Heart left ventricle (tissue), 16 donors: Measurements from ENCODE around the gene WIPF2. TPM values are rescaled to one million over a fixed set of nuclear protein-coding genes. Genes with fewer than 3 reads are reported as not detected.
"Not testable (repeated sequence)": the region's sequence is repeated elsewhere in the genome, so short reads cannot be mapped to it uniquely, and the experiment has no call there.

Experiments used
- ATAC-seq, 4 donors: fragments of 200-7000 bp; cut with Tn5 transposase; one replicate each; pipeline ENCODE4 v1.9.1; 2020 to 2022; ENCODE audit warnings: moderate library complexity in 4 of 4, mild to moderate bottlenecking in 3 of 4, moderate number of reproducible peaks in 1 of 4
- DNase-seq, 5 donors: peaks; one replicate each; pipeline ENCODE4 v3.0.0-alpha.2; 2020
- H3K27ac ChIP-seq, 12 donors: fragments of 200-600 bp; sonication (generic) in 4 of 12; one replicate each; pipeline versions ENCODE4 v1.5.0 to v1.8.0; 2016 to 2022; ENCODE audit warnings: mild to moderate bottlenecking in 2 of 12
- H3K27me3 ChIP-seq, 9 donors: fragments of 200-600 bp; sonication (generic) in 2 of 9; one replicate each; pipeline versions ENCODE4 v1.5.1 to v1.8.0; 2016 to 2022; ENCODE audit warnings: mild to moderate bottlenecking in 3 of 9
- H3K36me3 ChIP-seq, 9 donors: fragments of 200-600 bp; sonication (generic) in 2 of 9; one replicate each; pipeline versions ENCODE4 v1.5.0 to v1.8.0; 2018 to 2022; ENCODE audit warnings: mild to moderate bottlenecking in 2 of 9
- H3K4me1 ChIP-seq, 12 donors: fragments of 200-600 bp; sonication (generic) in 4 of 12; one replicate each; pipeline versions ENCODE4 v1.5.0 to v1.8.0; 2016 to 2022; ENCODE audit warnings: mild to moderate bottlenecking in 3 of 12
- H3K4me3 ChIP-seq, 12 donors: fragments of 200-600 bp; sonication (generic) in 4 of 12; one replicate each; pipeline versions ENCODE4 v1.5.0 to v1.8.0; 2017 to 2022; ENCODE audit warnings: mild to moderate bottlenecking in 9 of 12, moderate library complexity in 4 of 12
- H3K9me3 ChIP-seq, 12 donors: fragments of 200-600 bp; sonication (generic) in 4 of 12; one replicate each; pipeline versions ENCODE4 v1.5.0 to v1.8.0; 2016 to 2022; ENCODE audit warnings: mild to moderate bottlenecking in 1 of 12
- POLR2A ChIP-seq, 2 donors: fragments of 450-650 bp; IDR thresholded peaks; one replicate each; pipeline ENCODE4 v1.6.1; 2017; ENCODE audit warnings: antibody characterized with exemption in 2 of 2, mild to moderate bottlenecking in 2 of 2, moderate library complexity in 2 of 2
- WGBS, 4 donors: extraction: QIAGEN DNeasy Blood & Tissue Kit in 2 of 4; methylation state at CpG; one replicate each; pipeline versions ENCODE4 v1.1.5 to v1.1.7; 2013 to 2018; 5-methylcytosine and 5-hydroxymethylcytosine counted together
- intact Hi-C, 10 donors: fragments of 100-400 bp; cut with DNase I; formaldehyde crosslinking; loops; one replicate each; pipeline versions ENCODE4 v1.11.1 to v1.14.2; 2022
- polyA plus RNA-seq, 2 donors: library from polyadenylated mRNA; stranded (reverse); fragments of 200-250 nt; gene quantifications; one replicate each; pipeline ENCODE4 v1.2.3, GENCODE V29; 2013
- total RNA-seq, 9 donors: library from RNA; depleted of rRNA in 2 of 9; stranded (reverse); fragments of >200 nt in 2 of 9; fragmentation: NEBNext Ultra II Directional in 3 of 9; extraction: Animal tissue kit (Norgen Biotek cat#: 25700) in 3 of 9; gene quantifications; one replicate each; pipeline versions ENCODE4 v1.1.0 to v1.2.4, GENCODE V29; 2016 to 2023
- TF ChIP-seq, protein P1 (sequence below), 12 donors: fragments of 200-600 bp; sonication (generic) in 4 of 12; IDR thresholded peaks; one replicate each; pipeline versions ENCODE4 v1.5.0 to v1.8.0; 2018 to 2022; ENCODE audit warnings: antibody characterized with exemption in 12 of 12, mild to moderate bottlenecking in 5 of 12
- donor health status: ischemic (EF 13 %, LVEDD 7.1; RV severe dilation, severe dysfunction).
- donor health status: healthy with polysubstance abuse.
- donor health status: DM: no; HTN: yes; CAD: no.
- donor health status: DM: no; HTN: no; CAD: no.
- donor health status: ischemic (EF 25% LVEDD 6.9; RV normal size, moderate dysfunction).
- donor health status: ischemic (EF 25% LVEDD 5.7; RV mildly dilated, moderate dysfunction).
- donor health status: healthy.
- donor health status: DM: yes; HTN: yes; CAD: no.
- donor health status: ischemic (EF 35%, LVEDD 5.7; RV mildly dilated, moderate dysfunction).
- donor health status: nonischemic (EF 11% LVEDD 7.7; RV severe dilation, severe dysfunction).
- donor health status: DM: yes; HTN: yes; CAD: no.
- donor health status: PGD.
- donor health status: ischemic (EF 29% LVEDD 5.4; RV normal size, mild dysfunction).
- donor health status: nonischemic (EF 23%, LVEDD 6.1; RV moderate dilation, normal function).

The WIPF2 gene
- total and polyA plus RNA-seq, 11 donors = 6.6 to 17.6 (median 11.2) TPM

DNA sequence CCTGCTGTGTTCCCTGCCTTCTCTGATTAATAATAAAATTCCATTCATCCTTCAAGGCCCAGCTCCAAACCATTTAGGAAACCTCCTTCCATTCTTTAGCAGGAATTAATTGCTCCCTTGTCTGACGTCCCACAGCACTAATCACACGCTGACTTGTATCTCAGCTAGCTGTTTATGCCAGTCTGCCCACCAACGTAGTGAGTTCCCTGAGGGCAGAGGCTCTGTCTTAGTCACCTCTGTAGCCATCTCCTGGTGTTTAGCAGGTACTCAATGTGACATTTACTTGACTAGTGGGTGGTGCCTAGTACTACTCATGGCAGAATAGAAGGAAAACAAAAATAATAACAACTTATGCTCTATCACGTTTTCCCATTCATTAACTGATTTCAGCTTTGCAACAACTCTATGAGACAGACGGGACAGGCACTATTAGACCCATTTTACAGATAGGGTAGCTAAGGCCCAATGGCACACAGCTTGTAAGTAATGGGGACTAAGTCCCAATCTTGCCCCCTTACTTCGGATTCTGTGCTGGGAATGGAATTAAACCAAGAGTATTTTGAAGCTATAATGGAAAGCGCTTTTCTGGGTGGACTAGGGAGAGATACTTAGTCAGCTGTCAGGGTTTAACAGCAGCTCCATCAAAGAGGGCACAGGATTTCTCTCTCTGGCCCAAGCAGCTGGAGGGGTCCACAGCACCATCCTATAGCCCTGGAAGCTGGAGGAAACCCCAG, 931 bp upstream of the WIPF2 start:
- no peak for ATAC-seq

DNA sequence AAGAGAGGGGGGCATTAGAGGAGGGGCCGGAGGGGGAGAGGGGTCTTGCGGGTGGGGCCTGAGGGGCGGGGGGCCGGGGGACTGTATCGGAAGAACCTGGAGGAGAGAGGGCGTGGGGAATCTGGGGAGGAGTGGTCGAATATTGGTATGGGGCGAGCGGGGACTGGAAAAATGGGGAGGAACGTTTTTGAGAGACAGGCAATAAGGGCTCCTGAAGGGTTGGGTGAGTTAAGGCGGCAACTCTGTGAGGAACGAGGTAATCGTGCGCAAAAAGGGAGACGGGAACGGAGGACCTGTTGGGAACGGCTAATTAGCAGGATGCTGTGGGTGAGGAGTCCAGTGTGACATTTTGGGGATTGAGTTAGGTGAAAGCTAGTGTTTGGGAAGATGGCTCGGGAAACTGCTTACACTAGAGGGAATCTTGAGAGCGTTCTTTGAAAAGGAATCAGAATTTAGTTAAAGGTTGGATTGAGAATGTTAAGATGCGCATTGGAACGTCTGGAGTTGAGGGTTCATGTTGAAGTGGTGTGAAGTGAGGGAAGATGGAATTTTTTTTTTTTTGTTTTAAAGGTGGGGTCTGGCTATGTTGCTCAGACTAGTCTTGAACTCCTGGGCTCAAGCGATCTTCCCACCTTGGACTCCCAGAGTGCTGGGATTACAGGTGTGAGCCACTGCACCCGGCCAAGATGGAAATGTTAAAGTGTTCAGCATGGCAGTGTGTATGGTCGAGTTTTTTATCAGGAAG, 662 bp downstream of the WIPF2 start:
- Histone ChIP-seq H3K36me3 (peaks cover 0 to 4% (median 0%) of the 10 kb centered on the region in 9 donors), H3K27ac (peak overlapping the region; percentile 69 to 96 (median 91)), H3K9me3 (no peaks in the 10 kb centered on the region), H3K4me1 (peaks cover 0 to 33% (median 16%) of the 10 kb centered on the region in 12 donors), H3K4me3 (peak overlapping the region; percentile 53 to 91 (median 71)), H3K27me3 (no peaks in the 10 kb centered on the region)
- ATAC-seq = peak; percentile 19 to 45 (median 31)
- TF ChIP-seq, protein P1, sequence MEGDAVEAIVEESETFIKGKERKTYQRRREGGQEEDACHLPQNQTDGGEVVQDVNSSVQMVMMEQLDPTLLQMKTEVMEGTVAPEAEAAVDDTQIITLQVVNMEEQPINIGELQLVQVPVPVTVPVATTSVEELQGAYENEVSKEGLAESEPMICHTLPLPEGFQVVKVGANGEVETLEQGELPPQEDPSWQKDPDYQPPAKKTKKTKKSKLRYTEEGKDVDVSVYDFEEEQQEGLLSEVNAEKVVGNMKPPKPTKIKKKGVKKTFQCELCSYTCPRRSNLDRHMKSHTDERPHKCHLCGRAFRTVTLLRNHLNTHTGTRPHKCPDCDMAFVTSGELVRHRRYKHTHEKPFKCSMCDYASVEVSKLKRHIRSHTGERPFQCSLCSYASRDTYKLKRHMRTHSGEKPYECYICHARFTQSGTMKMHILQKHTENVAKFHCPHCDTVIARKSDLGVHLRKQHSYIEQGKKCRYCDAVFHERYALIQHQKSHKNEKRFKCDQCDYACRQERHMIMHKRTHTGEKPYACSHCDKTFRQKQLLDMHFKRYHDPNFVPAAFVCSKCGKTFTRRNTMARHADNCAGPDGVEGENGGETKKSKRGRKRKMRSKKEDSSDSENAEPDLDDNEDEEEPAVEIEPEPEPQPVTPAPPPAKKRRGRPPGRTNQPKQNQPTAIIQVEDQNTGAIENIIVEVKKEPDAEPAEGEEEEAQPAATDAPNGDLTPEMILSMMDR (IDR thresholded peaks at IDR 0.05) = no peak
- no peak for TF ChIP-seq POLR2A (IDR thresholded peaks at IDR 0.05)
- WGBS, 4 donors = 1 to 2% (median 2%) methylated on average over 24 of the region's 24 CpGs
- intact Hi-C loops = loop anchor here in 7 of 10 donors (5.0 to 10.0 kb wide), 4 partner anchors 55 to 135 kb away; partner anchors contain the start of gene CDC6 (in 5 of the 7)
- DNase-seq = peak in 1 of 5 donors; percentile 38

More for the DNA sequence above, 931 bp upstream of the WIPF2 start:
- intact Hi-C loops = loop anchor here in 7 of 10 donors (5.0 to 10.0 kb wide), 4 partner anchors 57 to 137 kb away; partner anchors contain the start of gene CDC6 (in 5 of the 7)
- no peaks in the 10 kb centered on the region for H3K9me3 ChIP-seq
- peaks cover 0 to 2% (median 0%) of the 10 kb centered on the region in 9 donors for H3K36me3 ChIP-seq
- H3K27me3 ChIP-seq = no peaks in the 10 kb centered on the region
- H3K4me1 ChIP-seq = peaks cover 0 to 21% (median 12%) of the 10 kb centered on the region in 12 donors
- WGBS, 4 donors = 81 to 83% (median 82%) methylated on average over 7 of the region's 7 CpGs
- TF ChIP-seq POLR2A (IDR thresholded peaks at IDR 0.05) = no peak
- TF ChIP-seq, protein P1 (IDR thresholded peaks at IDR 0.05) = no peak
- peak overlapping the region in 9 of 12 donors; percentile 70 to 91 (median 71) for H3K4me3 ChIP-seq
- DNase-seq = no peak
- H3K27ac ChIP-seq = peak overlapping the region in 5 of 12 donors; percentile 86 to 93 (median 91)

DNA sequence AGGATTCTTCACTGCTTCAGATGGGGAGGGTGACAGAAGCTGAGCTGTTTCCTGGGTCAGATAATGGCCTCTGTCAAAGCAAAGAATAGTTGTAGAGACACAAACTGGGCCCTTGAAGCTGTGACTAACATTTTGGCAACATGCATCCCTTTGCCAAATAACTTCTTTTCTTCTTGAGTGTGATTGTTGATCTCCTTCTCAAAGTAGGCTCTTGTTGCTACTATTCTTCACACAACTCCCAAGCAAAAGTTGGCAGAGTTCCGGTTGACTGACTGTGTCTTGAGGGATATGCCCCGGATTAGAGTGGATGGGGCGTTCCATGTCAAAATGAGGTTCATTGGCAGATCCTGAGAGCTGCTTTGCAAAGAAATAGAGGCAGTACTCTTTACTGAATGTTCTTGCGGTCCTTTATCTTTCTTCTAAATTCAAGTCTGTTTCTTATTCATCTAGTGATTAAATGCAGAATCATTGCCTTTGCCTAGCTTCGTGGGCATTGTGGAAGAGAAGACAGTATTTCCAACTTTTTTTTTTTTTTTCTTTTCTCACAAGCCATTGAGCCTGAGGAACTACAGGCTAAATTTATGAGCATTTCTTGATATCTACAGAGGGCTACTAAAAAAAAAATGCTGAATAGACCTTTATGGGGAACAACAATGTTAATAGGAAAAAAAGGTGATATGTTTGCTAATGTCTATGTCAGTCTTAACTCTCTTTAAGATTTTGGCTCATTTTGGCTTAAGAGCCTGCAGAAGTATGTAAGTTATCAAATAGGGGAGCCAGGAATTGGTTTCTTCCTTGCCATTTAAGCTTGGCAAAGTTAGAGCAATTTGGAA, 5.8 kb downstream of the WIPF2 start:
- ATAC-seq (peak in 2 of 4 donors; percentile 46 to 59), DNase-seq (peak in 3 of 5 donors; percentile 27 to 53 (median 28))
- peaks cover 0 to 38% (median 21%) of the 10 kb centered on the region in 12 donors for H3K4me1 ChIP-seq

GRCh38 chr17:40229146-40229545, 10.0 kb downstream of the WIPF2 start:
- H3K4me3 ChIP-seq, H3K9me3 ChIP-seq, H3K27me3 ChIP-seq, ATAC-seq, H3K27ac ChIP-seq, DNase-seq: not testable (repeated sequence)
- intact Hi-C loops = loop anchor here in 1 of 10 donors (5.0 kb wide), 1 partner anchor 53 kb away; no protein-coding TSS in a partner anchor
- Histone ChIP-seq H3K36me3 (peaks cover 0 to 51% (median 34%) of the 10 kb centered on the region in 9 donors), H3K4me1 (peaks cover 0 to 21% (median 13%) of the 10 kb centered on the region in 12 donors)
- 93 to 97% (median 94%) methylated on average over 14 of the region's 14 CpGs for WGBS, 4 donors

More for the DNA sequence above, 5.8 kb downstream of the WIPF2 start:
- Histone ChIP-seq H3K9me3 (no peaks in the 10 kb centered on the region), H3K4me3 (no peak overlapping the region), H3K36me3 (peaks cover 0 to 28% (median 14%) of the 10 kb centered on the region in 9 donors), H3K27me3 (no peaks in the 10 kb centered on the region), H3K27ac (peak overlapping the region in 6 of 12 donors; percentile 21 to 54 (median 41))
- intact Hi-C loops = loop anchor here in 1 of 10 donors (5.0 kb wide), 1 partner anchor 57 kb away; no protein-coding TSS in a partner anchor
- TF ChIP-seq POLR2A (IDR thresholded peaks at IDR 0.05) = no peak
- TF ChIP-seq, protein P1 (IDR thresholded peaks at IDR 0.05) = no peak
- WGBS, 4 donors = 57 to 75% (median 67%) methylated on average over 5 of the region's 5 CpGs
